OCI-LY1 (cell line): ENCODE results near the gene KRT3.
"Not testable (repeated sequence)": the region's sequence is repeated elsewhere in the genome, so short reads cannot be mapped to it uniquely, and the experiment has no call there.

ENCODE experiments used
- H2AFZ ChIP-seq: fragments of 200-600 bp; sonication (generic), shearing (Covaris generic); 2 replicates; pipeline ENCODE4 v1.6.0; 2014; ENCODE audit warnings: antibody characterized with exemption, mild to moderate bottlenecking, low read length
- H3F3A ChIP-seq: fragments of 200-600 bp; sonication (generic), shearing (Covaris generic); 2 replicates; pipeline ENCODE4 v1.6.0; 2014; ENCODE audit warnings: mild to moderate bottlenecking, antibody characterized with exemption, low read length, moderate library complexity; ENCODE audit not compliant: insufficient read depth
- H3K27ac ChIP-seq: fragments of 200-600 bp; sonication (generic); 2 replicates; pipeline ENCODE4 v1.5.1; 2014; ENCODE audit warnings: low read length, mixed run types, mild to moderate bottlenecking, low read depth; ENCODE audit not compliant: poor library complexity, severe bottlenecking
- H3K27me3 ChIP-seq: fragments of 200-600 bp; sonication (generic); 2 replicates; pipeline ENCODE4 v1.6.0; 2014; ENCODE audit warnings: antibody characterized with exemption, mild to moderate bottlenecking, low read length, moderate library complexity; ENCODE audit not compliant: insufficient read depth
- H3K36me3 ChIP-seq: fragments of 200-600 bp; sonication (generic); 2 replicates; pipeline ENCODE4 v1.6.1; 2014; ENCODE audit warnings: mild to moderate bottlenecking, antibody characterized with exemption, low read length, moderate library complexity, mixed read lengths; ENCODE audit not compliant: insufficient read depth
- H3K4me1 ChIP-seq: fragments of 200-600 bp; sonication (generic); 2 replicates; pipeline ENCODE4 v1.5.1; 2014; ENCODE audit warnings: mild to moderate bottlenecking, low read length, moderate library complexity; ENCODE audit not compliant: insufficient read depth, severe bottlenecking
- H3K4me2 ChIP-seq: fragments of 200-600 bp; sonication (generic), shearing (Covaris generic); 2 replicates; pipeline ENCODE4 v1.6.1; 2014; ENCODE audit warnings: low read length
- H3K4me3 ChIP-seq: fragments of 200-600 bp; sonication (generic); 2 replicates; pipeline ENCODE4 v1.5.1; 2014; ENCODE audit warnings: low read length, low read depth, mild to moderate bottlenecking, mixed read lengths; ENCODE audit not compliant: poor library complexity, severe bottlenecking
- H3K79me2 ChIP-seq: fragments of 200-600 bp; shearing (Covaris generic); 2 replicates; pipeline ENCODE4 v1.6.1; 2016; ENCODE audit warnings: mixed run types, low read length, mixed read lengths; ENCODE audit not compliant: insufficient read depth
- H3K9ac ChIP-seq: fragments of 200-600 bp; sonication (generic), shearing (Covaris generic); 2 replicates; pipeline ENCODE4 v1.6.1; 2014; ENCODE audit warnings: mild to moderate bottlenecking, low read length, mixed read lengths
- H3K9me2 ChIP-seq: fragments of 200-600 bp; sonication (generic), shearing (Covaris generic); 2 replicates; pipeline ENCODE4 v1.6.1; 2014; ENCODE audit warnings: low read depth, mild to moderate bottlenecking, low read length, mixed read lengths
- H3K9me3 ChIP-seq: fragments of 200-600 bp; shearing (Covaris generic); 2 replicates; pipeline ENCODE4 v1.6.1; 2014; ENCODE audit warnings: low read length, mixed read lengths
- H4K20me1 ChIP-seq: fragments of 200-600 bp; sonication (generic), shearing (Covaris generic); 2 replicates; pipeline ENCODE4 v1.6.0; 2016; ENCODE audit warnings: mild to moderate bottlenecking, low read length; ENCODE audit not compliant: insufficient read depth
- EZH2 ChIP-seq: fragments of 200-600 bp; sonication (generic), shearing (Covaris generic); IDR thresholded peaks from 2 replicates; pipeline ENCODE4 v1.8.0; 2017; ENCODE audit warnings: borderline replicate concordance, mixed run types, mild to moderate bottlenecking, antibody characterized with exemption, low read length, moderate library complexity, mixed read lengths
- TF ChIP-seq, protein P1 (sequence below): fragments of 200-600 bp; sonication (generic), shearing (Covaris generic); IDR thresholded peaks from 2 replicates; pipeline ENCODE4 v1.5.1; 2017; ENCODE audit warnings: mild to moderate bottlenecking, antibody characterized with exemption, low read length, moderate library complexity, mixed read lengths

Gene KRT3

DNA sequence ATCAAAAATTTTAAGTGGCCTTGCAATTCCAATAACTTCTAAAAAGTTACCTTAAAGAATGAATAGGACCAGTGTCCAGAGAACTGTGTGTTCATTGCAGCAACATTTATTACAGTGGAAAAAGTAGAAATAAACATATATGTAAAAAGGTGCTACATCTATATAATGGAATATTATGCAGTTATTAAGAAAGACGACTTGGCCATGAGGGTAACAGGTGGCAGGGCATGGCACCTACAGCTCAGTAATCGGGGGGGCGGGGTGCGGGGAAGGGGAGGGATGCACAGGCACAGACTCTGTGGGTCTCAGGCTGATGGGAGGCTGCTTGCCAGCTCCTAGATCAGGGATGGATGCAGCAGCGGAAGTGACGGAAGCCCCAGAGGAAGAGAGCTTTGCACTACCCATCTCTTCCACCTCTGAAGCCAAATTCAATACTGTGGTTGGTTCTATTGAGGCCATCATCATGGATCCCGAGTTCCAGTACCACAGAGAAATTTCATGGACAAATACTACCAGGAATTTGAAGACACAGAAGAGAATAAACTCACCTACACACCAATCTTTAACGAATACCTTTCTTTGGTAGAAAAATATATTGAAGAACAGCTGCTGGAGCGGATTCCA lies 32.8 kb downstream of the KRT3 start:
- Histone ChIP-seq H3K4me1 (no peaks in the 10 kb centered on the region), H3K4me3 (no peak overlapping the region), H3K9me3 (peaks cover 2% of the 10 kb centered on the region; the same call in 1 of the 2 replicates), H3F3A (no peaks in the 10 kb centered on the region), H3K9me2 (no peaks in the 10 kb centered on the region), H4K20me1 (no peaks in the 10 kb centered on the region), H3K4me2 (no peak overlapping the region), H3K27ac (no peak overlapping the region), H3K36me3 (no peaks in the 10 kb centered on the region), H2AFZ (no peak overlapping the region), H3K27me3 (no peaks in the 10 kb centered on the region), H3K9ac (no peak overlapping the region), H3K79me2 (no peaks in the 10 kb centered on the region)
- TF ChIP-seq EZH2: no peak
- TF ChIP-seq, protein P1, sequence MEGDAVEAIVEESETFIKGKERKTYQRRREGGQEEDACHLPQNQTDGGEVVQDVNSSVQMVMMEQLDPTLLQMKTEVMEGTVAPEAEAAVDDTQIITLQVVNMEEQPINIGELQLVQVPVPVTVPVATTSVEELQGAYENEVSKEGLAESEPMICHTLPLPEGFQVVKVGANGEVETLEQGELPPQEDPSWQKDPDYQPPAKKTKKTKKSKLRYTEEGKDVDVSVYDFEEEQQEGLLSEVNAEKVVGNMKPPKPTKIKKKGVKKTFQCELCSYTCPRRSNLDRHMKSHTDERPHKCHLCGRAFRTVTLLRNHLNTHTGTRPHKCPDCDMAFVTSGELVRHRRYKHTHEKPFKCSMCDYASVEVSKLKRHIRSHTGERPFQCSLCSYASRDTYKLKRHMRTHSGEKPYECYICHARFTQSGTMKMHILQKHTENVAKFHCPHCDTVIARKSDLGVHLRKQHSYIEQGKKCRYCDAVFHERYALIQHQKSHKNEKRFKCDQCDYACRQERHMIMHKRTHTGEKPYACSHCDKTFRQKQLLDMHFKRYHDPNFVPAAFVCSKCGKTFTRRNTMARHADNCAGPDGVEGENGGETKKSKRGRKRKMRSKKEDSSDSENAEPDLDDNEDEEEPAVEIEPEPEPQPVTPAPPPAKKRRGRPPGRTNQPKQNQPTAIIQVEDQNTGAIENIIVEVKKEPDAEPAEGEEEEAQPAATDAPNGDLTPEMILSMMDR: no peak

DNA sequence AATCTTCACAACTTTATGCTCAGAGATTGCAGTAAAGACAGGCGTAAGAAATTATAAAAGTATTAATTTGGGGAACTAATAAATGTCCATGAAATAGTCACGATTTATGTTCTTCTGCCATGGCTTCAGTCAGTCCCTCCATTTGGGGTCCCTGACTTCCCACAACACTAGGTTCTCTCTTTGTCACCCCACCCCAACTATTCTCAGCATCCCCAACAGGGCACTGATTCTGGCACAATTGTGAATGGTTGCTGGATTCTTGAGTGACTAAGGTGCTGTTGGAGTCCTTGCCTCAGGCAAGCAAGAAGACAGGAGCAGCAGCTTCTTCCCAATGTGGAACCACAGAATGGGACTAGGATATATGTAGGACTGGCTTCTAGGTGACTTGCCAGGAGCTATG lies 34.1 kb downstream of the KRT3 start:
- no peaks in the 10 kb centered on the region for H3K27me3 ChIP-seq
- H3F3A ChIP-seq: no peaks in the 10 kb centered on the region
- no peak overlapping the region for H3K4me3 ChIP-seq
- H3K4me1 ChIP-seq: no peaks in the 10 kb centered on the region
- H3K9me2 ChIP-seq: no peaks in the 10 kb centered on the region
- H3K36me3 ChIP-seq: no peaks in the 10 kb centered on the region
- H3K9me3 ChIP-seq: peaks cover 2% of the 10 kb centered on the region; the same call in 1 of the 2 replicates
- no peak overlapping the region for H3K4me2 ChIP-seq
- H3K9ac ChIP-seq: no peak overlapping the region
- H3K79me2 ChIP-seq: no peaks in the 10 kb centered on the region
- H3K27ac ChIP-seq: no peak overlapping the region
- TF ChIP-seq EZH2: no peak
- TF ChIP-seq, protein P1: no peak
- H2AFZ ChIP-seq: no peak overlapping the region
- no peaks in the 10 kb centered on the region for H4K20me1 ChIP-seq

- H2AFZ ChIP-seq, H3K27me3 ChIP-seq, H3K79me2 ChIP-seq, H3F3A ChIP-seq, H3K9me2 ChIP-seq, H3K9me3 ChIP-seq, H3K4me2 ChIP-seq, H3K4me1 ChIP-seq, H4K20me1 ChIP-seq, H3K27ac ChIP-seq, H3K36me3 ChIP-seq, H3K9ac ChIP-seq, H3K4me3 ChIP-seq: not testable (repeated sequence)
Measured at GRCh38 chr12:52761218-52761617, 34.7 kb downstream of the KRT3 start.

DNA sequence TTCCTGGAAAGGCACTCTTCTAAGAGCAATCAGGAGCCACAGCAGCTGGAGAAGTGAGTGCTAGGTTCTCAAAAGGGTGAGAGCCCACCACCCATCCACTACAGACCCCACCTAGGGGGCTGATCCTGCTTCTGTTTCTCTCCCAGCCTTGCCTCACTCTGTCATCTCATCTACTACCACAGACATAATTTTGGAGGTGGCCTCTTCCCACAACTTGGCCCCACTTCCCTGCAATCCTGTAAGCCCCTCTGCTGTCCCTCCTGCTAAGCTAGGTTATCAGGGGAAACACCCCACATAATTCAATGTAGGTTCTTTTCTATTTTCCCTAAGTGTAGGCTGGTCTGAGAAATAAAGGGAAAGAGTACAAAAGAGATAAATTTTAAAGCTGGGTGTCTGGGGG lies 35.3 kb downstream of the KRT3 start:
- Histone ChIP-seq H2AFZ (no peak overlapping the region), H4K20me1 (no peaks in the 10 kb centered on the region), H3K9ac (no peak overlapping the region), H3K4me3 (no peak overlapping the region), H3K27ac (no peak overlapping the region), H3K9me3 (peaks cover 2% of the 10 kb centered on the region; the same call in 1 of the 2 replicates), H3K9me2 (no peaks in the 10 kb centered on the region), H3K4me1 (no peaks in the 10 kb centered on the region), H3K27me3 (no peaks in the 10 kb centered on the region), H3K79me2 (no peaks in the 10 kb centered on the region), H3K4me2 (no peak overlapping the region), H3F3A (no peaks in the 10 kb centered on the region), H3K36me3 (no peaks in the 10 kb centered on the region)
- TF ChIP-seq EZH2: no peak
- TF ChIP-seq, protein P1: no peak
